HG02623 (cell line): ENCODE results near the gene CFAP73.
"Not testable (repeated sequence)": the region's sequence is repeated elsewhere in the genome, so short reads cannot be mapped to it uniquely, and the experiment has no call there.

ENCODE experiments used
- ATAC-seq: cut with Tn5 transposase; IDR thresholded peaks from one replicate; pipeline ENCODE4 v1.9.1; 2021; ENCODE audit warnings: moderate library complexity; ENCODE audit not compliant: unreplicated experiment

The CFAP73 gene

GRCh38 chr12:113141716-113142115 is 7.8 kb upstream of the CFAP73 start:
- not testable (repeated sequence) for ATAC-seq

DNA sequence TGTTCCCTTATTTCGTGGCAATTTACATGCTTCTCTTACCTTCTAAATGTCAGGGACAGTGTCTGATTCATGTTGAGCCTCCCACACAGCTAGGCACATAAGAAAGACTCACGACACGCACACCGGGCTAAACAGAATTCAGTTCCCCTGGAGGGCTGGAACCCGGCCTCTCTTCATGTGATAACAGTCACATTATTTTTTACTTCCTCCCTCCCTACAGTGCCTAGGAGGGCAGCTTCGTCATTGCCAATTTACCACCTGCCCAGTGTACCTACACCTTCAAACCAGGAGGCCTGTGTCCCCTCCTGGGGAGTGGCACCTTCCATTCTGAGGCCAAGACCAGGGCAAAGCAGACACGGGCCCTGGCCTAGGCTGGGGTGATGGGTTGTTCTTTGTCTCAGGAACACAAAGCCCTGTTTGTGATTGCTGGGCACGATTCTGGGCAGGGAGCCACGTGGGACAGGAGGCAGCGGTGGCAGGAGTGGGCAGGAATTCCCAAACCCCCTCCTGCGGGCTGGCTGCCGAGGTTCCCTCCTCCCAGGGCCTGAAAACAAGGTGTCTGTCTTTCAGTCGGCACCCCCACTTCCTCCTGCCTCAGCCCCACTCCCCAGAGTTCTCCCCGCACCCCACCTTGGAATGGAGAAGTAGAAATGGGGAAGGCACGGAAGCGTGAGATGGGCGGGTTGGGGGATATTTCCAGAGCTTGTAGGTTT is 7.2 kb upstream of the CFAP73 start:
- ATAC-seq: no peak

- ATAC-seq: no peak
These were observed 6.6 kb upstream of the CFAP73 start for GRCh38 chr12:113142886-113143332.

DNA sequence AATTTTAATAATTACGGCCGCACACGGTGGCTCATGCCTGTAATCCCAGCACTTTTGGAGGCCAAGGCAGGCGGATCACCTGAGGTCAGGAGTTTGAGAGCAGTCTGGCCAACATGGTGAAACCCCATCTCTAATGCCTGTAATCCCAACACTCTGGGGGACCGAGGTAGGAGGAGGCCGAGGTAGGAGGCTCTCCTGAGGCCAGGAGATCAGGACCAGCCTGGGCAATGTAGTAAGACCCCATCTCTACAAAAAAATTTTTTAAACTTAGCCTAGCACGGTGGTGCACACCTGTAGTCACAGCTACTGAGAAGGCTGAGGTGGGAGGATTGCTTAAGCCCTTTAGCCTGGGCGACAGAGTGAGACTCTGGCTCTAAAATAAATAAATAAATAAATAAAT is 5.6 kb upstream of the CFAP73 start:
- ATAC-seq: no peak

DNA sequence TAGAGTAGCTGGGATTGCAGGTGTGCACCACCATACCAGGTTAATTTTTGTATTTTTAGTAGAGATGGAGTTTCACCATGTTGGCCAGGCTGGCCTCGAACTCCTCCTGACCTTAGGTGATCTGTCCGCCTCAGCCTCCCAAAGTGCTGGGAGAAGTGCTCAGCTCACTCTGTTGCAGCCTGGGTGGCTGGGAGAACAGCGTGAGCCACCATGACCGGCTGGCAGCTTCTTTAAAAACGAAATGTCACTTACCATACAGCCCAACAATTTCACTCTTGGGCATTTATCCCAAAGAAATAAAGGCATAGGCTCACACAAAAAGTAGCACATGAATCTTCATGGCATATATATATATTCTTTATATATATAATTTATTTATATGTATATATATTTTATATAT is 4.7 kb upstream of the CFAP73 start:
- ATAC-seq: no peak

- no peak for ATAC-seq
These were observed 3.6 kb upstream of the CFAP73 start for GRCh38 chr12:113145720-113146551.

- ATAC-seq: no peak
These were observed 2.5 kb upstream of the CFAP73 start for GRCh38 chr12:113146999-113147398.

- no peak for ATAC-seq
These were observed 2.1 kb downstream of the CFAP73 start for GRCh38 chr12:113151655-113152054.

DNA sequence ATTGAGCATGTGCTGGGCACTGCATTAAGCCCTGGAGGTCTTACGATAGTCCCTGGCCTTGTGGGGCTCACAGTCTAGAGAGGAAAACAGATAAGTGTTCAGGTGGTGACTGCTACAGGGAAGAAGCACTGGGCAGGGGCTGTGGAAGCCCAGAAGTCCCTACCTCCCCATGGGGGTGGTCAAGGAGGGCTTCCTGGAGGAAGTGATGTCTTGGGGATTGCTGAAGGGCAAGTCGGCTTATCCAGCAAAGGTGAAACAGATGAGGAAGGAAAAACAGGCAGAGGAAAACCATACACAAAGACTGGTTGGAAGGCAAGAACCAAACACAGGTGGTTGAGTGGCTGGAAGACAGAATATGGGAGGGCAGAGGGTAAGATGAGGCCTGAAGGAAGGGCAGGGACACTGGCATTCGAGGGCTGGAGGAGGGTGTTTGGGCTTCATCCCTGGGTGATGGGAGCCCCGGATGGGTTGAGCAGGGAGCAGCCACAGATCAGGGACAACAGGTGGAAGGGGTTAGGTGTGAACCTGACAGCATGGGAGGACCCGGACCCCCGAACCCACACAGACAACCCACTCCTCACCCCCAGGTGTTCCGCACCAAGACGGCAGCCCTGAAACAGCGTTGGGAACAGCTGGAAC is 2.8 kb downstream of the CFAP73 start:
- ATAC-seq: no peak

- no peak for ATAC-seq
These were observed 3.6 kb downstream of the CFAP73 start for GRCh38 chr12:113152835-113153814.

DNA sequence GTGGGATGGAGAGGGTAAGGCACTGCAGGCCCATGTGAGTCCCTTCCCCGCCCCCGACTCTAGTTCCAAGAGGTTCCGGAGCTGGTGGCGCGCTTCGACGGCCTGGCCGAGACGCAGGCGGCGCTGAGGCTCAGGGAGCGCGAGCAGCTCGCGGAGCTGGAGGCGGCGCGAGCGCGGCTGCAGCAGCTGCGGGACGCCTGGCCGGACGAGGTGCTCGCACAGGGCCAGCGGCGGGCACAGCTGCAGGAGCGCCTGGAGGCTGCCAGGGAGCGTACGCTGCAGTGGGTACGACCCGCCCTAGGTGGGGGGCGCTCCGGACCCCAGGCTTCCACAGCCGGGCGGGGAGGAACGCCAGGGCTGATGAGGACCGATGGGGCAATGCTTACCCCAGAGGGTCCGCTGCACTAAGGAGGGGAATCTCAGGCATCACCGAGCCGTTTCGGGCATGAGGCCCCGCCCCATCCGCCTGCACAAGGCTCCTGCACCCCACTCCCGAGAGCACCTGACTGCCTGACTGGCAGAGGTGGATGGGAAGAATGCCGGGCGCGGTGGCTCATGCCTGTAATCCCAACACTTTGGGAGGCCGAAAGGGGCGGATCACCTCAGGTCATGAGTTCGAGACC is 4.9 kb downstream of the CFAP73 start:
- no peak for ATAC-seq

DNA sequence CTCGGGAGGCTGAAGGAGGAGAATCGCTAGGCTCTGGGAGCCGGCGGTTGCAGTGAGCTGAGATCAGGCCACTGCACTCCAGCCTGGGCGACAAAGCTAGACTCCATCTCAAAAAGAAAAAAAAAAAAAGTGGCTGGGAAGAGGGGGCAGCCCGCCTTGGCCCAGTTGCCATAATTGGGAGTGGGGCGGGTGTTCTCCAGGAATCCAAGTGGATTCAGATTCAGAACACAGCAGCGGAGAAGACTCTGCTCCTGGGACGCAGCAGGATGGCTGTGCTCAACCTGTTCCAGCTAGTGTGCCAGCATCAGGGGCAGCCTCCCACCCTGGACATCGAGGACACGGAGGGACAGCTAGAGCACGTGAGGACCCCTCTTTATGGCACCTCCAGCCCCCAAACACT is 5.5 kb downstream of the CFAP73 start:
- ATAC-seq: no peak

DNA sequence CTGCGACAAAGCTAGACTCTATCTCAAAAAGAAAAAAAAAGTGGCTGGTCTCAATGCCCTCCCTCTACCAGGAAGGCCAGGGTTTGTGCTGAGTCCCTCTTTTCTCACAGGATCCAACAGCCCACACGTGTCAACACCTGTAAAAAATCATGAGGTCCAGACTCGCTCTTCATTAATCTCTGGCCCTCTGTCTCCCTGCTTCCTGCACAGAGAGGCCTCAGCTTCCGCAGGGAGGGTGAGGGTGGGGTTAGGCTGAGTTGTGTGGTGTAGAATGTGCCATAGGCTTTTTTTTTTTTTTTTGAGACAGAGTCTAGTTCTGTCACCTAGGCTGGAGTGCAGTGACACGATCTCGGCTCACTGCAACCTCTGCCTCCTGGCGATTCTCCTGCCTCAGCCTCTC is 6.1 kb downstream of the CFAP73 start:
- no peak for ATAC-seq

- ATAC-seq: no peak
These were observed 7.8 kb downstream of the CFAP73 start for GRCh38 chr12:113157218-113157859.

- ATAC-seq: no peak
These were observed 9.1 kb downstream of the CFAP73 start for GRCh38 chr12:113158439-113159203.

- no peak for ATAC-seq
These were observed 10.4 kb downstream of the CFAP73 start for GRCh38 chr12:113159937-113160336.

DNA sequence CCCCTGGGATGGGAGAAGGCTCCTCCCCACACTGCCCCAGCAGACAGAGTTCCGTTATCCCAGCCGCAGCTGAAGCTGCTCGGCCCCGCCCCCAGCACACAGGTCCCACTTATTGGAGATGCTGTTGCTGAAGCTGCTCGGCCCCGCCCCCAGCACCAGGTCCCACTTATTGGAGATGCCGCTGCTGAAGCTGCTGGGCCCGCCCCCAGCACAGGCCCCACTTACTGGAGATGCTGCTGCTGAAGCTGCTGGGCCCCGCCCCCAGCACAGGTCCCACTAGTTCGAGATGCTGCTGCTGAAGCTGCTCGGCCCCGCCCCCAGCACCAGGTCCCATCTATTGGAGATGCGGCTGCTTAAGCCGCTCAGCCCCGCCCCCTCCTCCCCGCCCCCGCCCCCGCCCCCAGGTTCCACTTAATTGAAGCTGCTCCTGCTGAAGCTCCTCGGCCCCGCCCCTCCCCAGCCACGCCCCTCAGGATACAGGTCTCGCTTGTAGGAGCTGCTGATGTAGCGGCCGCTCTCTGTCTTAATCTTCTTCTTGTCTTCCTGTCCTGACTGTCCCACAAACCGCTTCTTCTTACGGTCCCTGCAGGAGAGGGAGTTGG is 12.0 kb downstream of the CFAP73 start:
- ATAC-seq: no peak
